ENCODE measurements around the gene CDK11B. TPM values are rescaled to one million over a fixed set of nuclear protein-coding genes. Genes with fewer than 3 reads are reported as not detected.

Gene CDK11B
- polyA plus RNA-seq, 1 donor (not counting 4 experiments of a cell fraction or from before 2014, with no cell fraction given): 5.9 TPM

DNA sequence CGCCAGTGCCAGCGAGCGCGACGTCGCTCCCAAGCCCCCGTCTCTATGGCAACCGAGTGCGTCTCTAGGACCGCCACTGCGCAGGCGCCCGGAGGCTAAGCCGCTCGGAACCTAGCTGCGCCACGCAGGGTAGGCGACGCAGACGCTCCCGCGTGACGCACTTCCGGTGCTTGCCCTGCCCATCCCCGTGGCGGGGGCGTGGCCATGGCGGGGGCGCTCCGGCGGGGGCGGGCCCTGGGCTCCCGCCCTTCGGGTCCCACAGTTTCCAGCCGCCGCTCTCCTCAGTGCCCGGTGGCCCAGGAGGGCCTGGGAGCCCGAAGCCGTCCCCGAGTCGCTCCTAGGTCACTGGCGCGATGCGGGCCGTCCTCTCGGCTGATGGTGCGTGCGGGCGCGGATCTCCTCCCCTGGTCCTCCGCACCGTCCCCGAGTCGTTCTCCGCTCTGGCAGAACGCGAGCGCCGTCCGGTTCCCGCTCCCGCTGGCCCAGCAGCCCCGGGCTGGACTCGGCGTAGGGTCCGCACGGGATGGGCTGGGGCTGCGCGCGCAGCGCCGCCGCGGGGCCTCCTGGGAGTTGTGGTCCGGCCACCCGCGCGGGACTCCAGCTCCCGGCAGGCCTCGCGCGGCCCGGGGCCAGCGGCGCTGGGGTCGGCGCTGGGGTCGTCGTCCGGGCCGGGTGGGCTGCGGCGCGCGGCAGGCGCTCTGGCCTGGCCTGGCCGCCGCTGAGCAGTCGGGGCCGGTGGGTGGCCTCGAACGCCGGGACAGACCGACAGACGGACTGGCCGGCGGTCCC lies 43.4 kb downstream of the CDK11B start, which contains the start of gene MIB2:
Gene MIB2, plus strand, starts transcription at position 245 of the 789 bp plus-strand sequence. CDS start 7,953 bp downstream, outside the sequence.
- Histone ChIP-seq H3K27me3 (ENCODE audit: control insufficient read depth, extremely low read depth, insufficient read depth, low read length) (no peaks in the 10 kb centered on the region), H3K9me3 (ENCODE audit: control insufficient read depth, low read depth, low read length) (no peaks in the 10 kb centered on the region), H3K27ac (ENCODE audit: control insufficient read depth, insufficient read depth, low read length) (peak within 1 kb of the TSS; percentile 96), H3K9me1 (ENCODE audit: control insufficient read depth, extremely low read depth, insufficient read depth, low read length) (no peaks in the 10 kb centered on the region), H4K20me1 (ENCODE audit: control insufficient read depth, extremely low read depth, insufficient read depth, low read length) (no peaks in the 10 kb centered on the region), H3K79me2 (ENCODE audit: control insufficient read depth, insufficient read depth, low read length) (peaks cover 13% of the 10 kb centered on the region), H3K4me3 (ENCODE audit: control insufficient read depth in 2 of 3, extremely low read depth in 1 of 3, insufficient read depth in 2 of 3, low read depth in 1 of 3, low read length in 3 of 3) (peak within 1 kb of the TSS; percentile 87 to 96 (median 90)), H2AFZ (ENCODE audit: control insufficient read depth, low read length) (peak within 1 kb of the TSS; percentile 85), H3K9ac (ENCODE audit: control insufficient read depth, extremely low read depth, insufficient read depth, low read length) (peak within 1 kb of the TSS; percentile 96), H3K4me2 (ENCODE audit: control insufficient read depth, extremely low read depth, insufficient read depth, low read depth, low read length) (peak within 1 kb of the TSS; percentile 91), H3K36me3 (ENCODE audit: control insufficient read depth in 2 of 2, extremely low read depth in 1 of 2, insufficient read depth in 2 of 2, low read length in 2 of 2) (peaks cover 0 to 3% of the 10 kb centered on the region in 2 experiments), H3K4me1 (ENCODE audit: control insufficient read depth, extremely low read depth, insufficient read depth, low read length) (peaks cover 18% of the 10 kb centered on the region)
- TF ChIP-seq EZH2 (IDR thresholded peaks at IDR 0.05; ENCODE audit: low read length): no peak
- TF ChIP-seq, protein P1, sequence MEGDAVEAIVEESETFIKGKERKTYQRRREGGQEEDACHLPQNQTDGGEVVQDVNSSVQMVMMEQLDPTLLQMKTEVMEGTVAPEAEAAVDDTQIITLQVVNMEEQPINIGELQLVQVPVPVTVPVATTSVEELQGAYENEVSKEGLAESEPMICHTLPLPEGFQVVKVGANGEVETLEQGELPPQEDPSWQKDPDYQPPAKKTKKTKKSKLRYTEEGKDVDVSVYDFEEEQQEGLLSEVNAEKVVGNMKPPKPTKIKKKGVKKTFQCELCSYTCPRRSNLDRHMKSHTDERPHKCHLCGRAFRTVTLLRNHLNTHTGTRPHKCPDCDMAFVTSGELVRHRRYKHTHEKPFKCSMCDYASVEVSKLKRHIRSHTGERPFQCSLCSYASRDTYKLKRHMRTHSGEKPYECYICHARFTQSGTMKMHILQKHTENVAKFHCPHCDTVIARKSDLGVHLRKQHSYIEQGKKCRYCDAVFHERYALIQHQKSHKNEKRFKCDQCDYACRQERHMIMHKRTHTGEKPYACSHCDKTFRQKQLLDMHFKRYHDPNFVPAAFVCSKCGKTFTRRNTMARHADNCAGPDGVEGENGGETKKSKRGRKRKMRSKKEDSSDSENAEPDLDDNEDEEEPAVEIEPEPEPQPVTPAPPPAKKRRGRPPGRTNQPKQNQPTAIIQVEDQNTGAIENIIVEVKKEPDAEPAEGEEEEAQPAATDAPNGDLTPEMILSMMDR (optimal IDR thresholded peaks at IDR 0.05 in 1 of 3, IDR thresholded peaks at IDR 0.05 in 1 of 3, conservative IDR thresholded peaks at IDR 0.05 in 1 of 3; ENCODE audit: extremely low read depth in 1 of 3, insufficient read depth in 2 of 3, low read length in 3 of 3): no peak
- peak; percentile 70 for DNase-seq (ENCODE audit: low read depth, low spot score)
- dilution Hi-C loops (cut with MboI; ENCODE audit: extremely low pct_ligation_motif_present, low sequenced_read_pairs): no loop called here
- no peak for FAIRE-seq

GRCh38 chr1:1614954-1615255 lies 43.9 kb downstream of the CDK11B start:
- Histone ChIP-seq H2AFZ (ENCODE audit: control insufficient read depth, low read length) (peak overlapping the region; percentile 36), H3K9me3 (ENCODE audit: control insufficient read depth, low read depth, low read length) (no peaks in the 10 kb centered on the region), H3K4me3 (ENCODE audit: control insufficient read depth in 2 of 3, extremely low read depth in 1 of 3, insufficient read depth in 2 of 3, low read depth in 1 of 3, low read length in 3 of 3) (peak overlapping the region; percentile 87 to 96 (median 90)), H3K4me1 (ENCODE audit: control insufficient read depth, extremely low read depth, insufficient read depth, low read length) (peaks cover 18% of the 10 kb centered on the region), H4K20me1 (ENCODE audit: control insufficient read depth, extremely low read depth, insufficient read depth, low read length) (no peaks in the 10 kb centered on the region), H3K4me2 (ENCODE audit: control insufficient read depth, extremely low read depth, insufficient read depth, low read depth, low read length) (peak overlapping the region; percentile 76), H3K9me1 (ENCODE audit: control insufficient read depth, extremely low read depth, insufficient read depth, low read length) (no peaks in the 10 kb centered on the region), H3K36me3 (ENCODE audit: control insufficient read depth in 2 of 2, extremely low read depth in 1 of 2, insufficient read depth in 2 of 2, low read length in 2 of 2) (peaks cover 0 to 3% of the 10 kb centered on the region in 2 experiments), H3K9ac (ENCODE audit: control insufficient read depth, extremely low read depth, insufficient read depth, low read length) (peak overlapping the region; percentile 96), H3K27ac (ENCODE audit: control insufficient read depth, insufficient read depth, low read length) (peak overlapping the region; percentile 96), H3K27me3 (ENCODE audit: control insufficient read depth, extremely low read depth, insufficient read depth, low read length) (no peaks in the 10 kb centered on the region), H3K79me2 (ENCODE audit: control insufficient read depth, insufficient read depth, low read length) (peaks cover 13% of the 10 kb centered on the region)
- DNase-seq (ENCODE audit: low read depth, low spot score) (no peak), FAIRE-seq (no peak)
- no peak for TF ChIP-seq EZH2 (IDR thresholded peaks at IDR 0.05; ENCODE audit: low read length)
- TF ChIP-seq, protein P1 (optimal IDR thresholded peaks at IDR 0.05 in 1 of 3, IDR thresholded peaks at IDR 0.05 in 1 of 3, conservative IDR thresholded peaks at IDR 0.05 in 1 of 3; ENCODE audit: extremely low read depth in 1 of 3, insufficient read depth in 2 of 3, low read length in 3 of 3): no peak
- dilution Hi-C loops (cut with MboI; ENCODE audit: extremely low pct_ligation_motif_present, low sequenced_read_pairs): no loop called here
